Fibroblast of lung (primary cell): ENCODE measurements around the gene ZNF219. TPM values are rescaled to one million over a fixed set of nuclear protein-coding genes. Genes with fewer than 3 reads are reported as not detected.

Experiments used
- DNase-seq, 2 donors: peaks; one replicate each; pipeline versions ENCODE4 v3.0.0 to v3.0.0-alpha.2; 2010; ENCODE audit warnings: low read depth in 2 of 2
- H2AFZ ChIP-seq: 2 replicates; pipeline ENCODE4 v1.5.1; 2012; ENCODE audit warnings: low read length, control low read depth, inconsistent platforms
- H3K27ac ChIP-seq: 2 replicates; pipeline ENCODE4 v1.5.1; 2011; ENCODE audit warnings: low read length, control low read depth; ENCODE audit not compliant: insufficient read depth
- H3K27me3 ChIP-seq: 2 replicates; pipeline ENCODE4 v1.5.1; 2011; ENCODE audit warnings: mild to moderate bottlenecking, low read length; ENCODE audit not compliant: control insufficient read depth, insufficient read depth
- H3K36me3 ChIP-seq: 2 replicates; pipeline ENCODE4 v1.5.1; 2011; ENCODE audit warnings: low read length; ENCODE audit not compliant: control insufficient read depth, insufficient read depth
- H3K4me1 ChIP-seq: 2 replicates; pipeline ENCODE4 v1.5.1; 2011; ENCODE audit warnings: low read length; ENCODE audit not compliant: control insufficient read depth, insufficient read depth; ENCODE audit errors: extremely low read depth
- H3K4me2 ChIP-seq: 2 replicates; pipeline ENCODE4 v1.5.1; 2011; ENCODE audit warnings: low read length, control low read depth; ENCODE audit not compliant: insufficient read depth; ENCODE audit errors: extremely low read depth
- H3K4me3 ChIP-seq, 4 experiments: fragments of 200-600 bp in 1 of 4; sonication (generic) in 1 of 4; replicated peaks in 1 of 4; 2 replicates each; pipeline ENCODE4 v1.5.1; 2011 to 2016; ENCODE audit warnings: low read length in 4 of 4, low read depth in 3 of 4, mild to moderate bottlenecking in 3 of 4, control low read depth in 2 of 4, inconsistent platforms in 1 of 4, mixed read lengths in 1 of 4; ENCODE audit not compliant: insufficient read depth in 1 of 4; ENCODE audit errors: control extremely low read depth in 1 of 4
- H3K79me2 ChIP-seq: 2 replicates; pipeline ENCODE4 v1.5.1; 2012; ENCODE audit warnings: mild to moderate bottlenecking, low read length, inconsistent platforms; ENCODE audit not compliant: control insufficient read depth, insufficient read depth
- H3K9ac ChIP-seq: 2 replicates; pipeline ENCODE4 v1.5.1; 2011; ENCODE audit warnings: mild to moderate bottlenecking, low read length, control low read depth; ENCODE audit not compliant: insufficient read depth
- H3K9me3 ChIP-seq: 2 replicates; pipeline ENCODE4 v1.5.1; 2012; ENCODE audit warnings: low read depth, low read length; ENCODE audit not compliant: control insufficient read depth, insufficient read depth
- H4K20me1 ChIP-seq: 2 replicates; pipeline ENCODE4 v1.5.1; 2011; ENCODE audit warnings: low read length; ENCODE audit not compliant: control insufficient read depth, insufficient read depth; ENCODE audit errors: extremely low read depth
- CTCF ChIP-seq, 2 donors: IDR thresholded peaks in 1 of 2; conservative IDR thresholded peaks in 1 of 2; 1 replicate in 1 of 2; 2 replicates in 1 of 2; pipeline ENCODE4 v1.5.1; 2011 to 2012; ENCODE audit warnings: low read length in 2 of 2, control low read depth in 1 of 2, inconsistent platforms in 1 of 2, low read depth in 1 of 2, mild to moderate bottlenecking in 1 of 2
- EZH2 ChIP-seq: IDR thresholded peaks from 2 replicates; pipeline ENCODE4 v1.5.1; 2012; ENCODE audit warnings: low read length, control low read depth, mild to moderate bottlenecking; ENCODE audit errors: missing control alignments
- polyA plus RNA-seq, 2 donors: library from polyadenylated mRNA; depleted of rRNA in 1 of 2; stranded (reverse) in 1 of 2; unstranded in 1 of 2; fragments of >200 nt; gene quantifications; 2 replicates each; pipeline ENCODE4 v1.2.1, GENCODE V29; 2011 to 2012; ENCODE audit warnings: missing spikeins in 1 of 2
- total RNA-seq: library from RNA; depleted of rRNA; stranded (reverse); fragments of >200 nt; gene quantifications from 2 replicates; pipeline ENCODE4 v1.2.1, GENCODE V29; 2014

ZNF219 gene
- total and polyA plus RNA-seq, 2 donors (not counting 1 experiment from before 2014, with no cell fraction given): 2.2 to 4.6 TPM

- no peak overlapping the region for H2AFZ ChIP-seq
- H3K4me2 ChIP-seq: no peak overlapping the region
- TF ChIP-seq CTCF (conservative IDR thresholded peaks at IDR 0.05 in 1 of 2, IDR thresholded peaks at IDR 0.05 in 1 of 2; ENCODE audit: low read depth in 1 of 2, low read length in 2 of 2): no peak
- no peak for TF ChIP-seq EZH2
- H3K36me3 ChIP-seq: no peaks in the 10 kb centered on the region
- H3K27me3 ChIP-seq: peaks cover 8% of the 10 kb centered on the region
- no peak overlapping the region for H3K4me3 ChIP-seq
- no peak overlapping the region for H3K9ac ChIP-seq
- H3K27ac ChIP-seq: no peak overlapping the region
- H3K79me2 ChIP-seq: no peaks in the 10 kb centered on the region
- no peak for DNase-seq
- H4K20me1 ChIP-seq: no peaks in the 10 kb centered on the region
- H3K4me1 ChIP-seq: no peaks in the 10 kb centered on the region
- H3K9me3 ChIP-seq: no peaks in the 10 kb centered on the region
Observed at GRCh38 chr14:21058903-21059302, 39.6 kb downstream of the ZNF219 start.

GRCh38 chr14:21057803-21058675, 40.4 kb downstream of the ZNF219 start, which contains the start of gene RNASE8:
Gene RNASE8 (plus strand): TSS chr14:21057822. CDS start chr14:21057893, 71 bp downstream.
- Histone ChIP-seq H4K20me1 (no peaks in the 10 kb centered on the region), H3K9ac (no peak within 1 kb of the TSS), H3K36me3 (no peaks in the 10 kb centered on the region), H3K4me3 (no peak within 1 kb of the TSS), H3K27ac (no peak within 1 kb of the TSS), H3K9me3 (no peaks in the 10 kb centered on the region), H3K79me2 (no peaks in the 10 kb centered on the region), H3K27me3 (peaks cover 8% of the 10 kb centered on the region), H3K4me2 (no peak within 1 kb of the TSS), H2AFZ (no peak within 1 kb of the TSS), H3K4me1 (no peaks in the 10 kb centered on the region)
- peak in 1 of 2 donors; percentile 2 for TF ChIP-seq CTCF (conservative IDR thresholded peaks at IDR 0.05 in 1 of 2, IDR thresholded peaks at IDR 0.05 in 1 of 2; ENCODE audit: low read depth in 1 of 2, low read length in 2 of 2)
- no peak for TF ChIP-seq EZH2
- peak in 1 of 2 donors; percentile 66 for DNase-seq

- no peak overlapping the region for H3K9ac ChIP-seq
- no peaks in the 10 kb centered on the region for H3K79me2 ChIP-seq
- no peaks in the 10 kb centered on the region for H3K9me3 ChIP-seq
- H3K4me1 ChIP-seq: no peaks in the 10 kb centered on the region
- H3K4me3 ChIP-seq: no peak overlapping the region
- no peak overlapping the region for H3K4me2 ChIP-seq
- no peak overlapping the region for H3K27ac ChIP-seq
- no peak for DNase-seq
- H4K20me1 ChIP-seq: no peaks in the 10 kb centered on the region
- H3K27me3 ChIP-seq: peaks cover 8% of the 10 kb centered on the region
- TF ChIP-seq CTCF (conservative IDR thresholded peaks at IDR 0.05 in 1 of 2, IDR thresholded peaks at IDR 0.05 in 1 of 2; ENCODE audit: low read depth in 1 of 2, low read length in 2 of 2): no peak
- TF ChIP-seq EZH2: no peak
- H2AFZ ChIP-seq: no peak overlapping the region
- H3K36me3 ChIP-seq: no peaks in the 10 kb centered on the region
Observed at GRCh38 chr14:21056520-21057163, 41.8 kb downstream of the ZNF219 start.
